ENCODE measurements around the gene GNAO1.

DNA sequence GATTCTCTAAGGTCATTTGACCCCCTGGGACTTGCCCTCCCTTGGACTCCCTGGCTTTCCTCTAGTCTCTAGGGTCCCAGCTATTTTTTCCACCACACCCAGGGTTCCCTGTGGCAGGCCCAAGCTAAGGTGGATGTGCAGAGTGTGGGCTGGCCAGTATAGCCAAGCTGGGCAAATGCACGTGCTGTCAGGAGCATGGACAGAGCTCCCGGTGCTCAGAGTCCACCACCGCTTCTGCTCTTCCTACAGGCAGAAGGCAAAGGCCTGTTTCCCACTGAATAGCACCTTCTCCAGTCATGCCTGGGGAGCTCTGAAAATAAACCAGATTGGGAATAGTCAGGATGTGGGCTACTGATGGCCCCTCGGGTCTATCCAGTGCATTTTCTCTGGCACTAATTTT is 53.3 kb downstream of the GNAO1 start:
- TF ChIP-seq, protein P1, sequence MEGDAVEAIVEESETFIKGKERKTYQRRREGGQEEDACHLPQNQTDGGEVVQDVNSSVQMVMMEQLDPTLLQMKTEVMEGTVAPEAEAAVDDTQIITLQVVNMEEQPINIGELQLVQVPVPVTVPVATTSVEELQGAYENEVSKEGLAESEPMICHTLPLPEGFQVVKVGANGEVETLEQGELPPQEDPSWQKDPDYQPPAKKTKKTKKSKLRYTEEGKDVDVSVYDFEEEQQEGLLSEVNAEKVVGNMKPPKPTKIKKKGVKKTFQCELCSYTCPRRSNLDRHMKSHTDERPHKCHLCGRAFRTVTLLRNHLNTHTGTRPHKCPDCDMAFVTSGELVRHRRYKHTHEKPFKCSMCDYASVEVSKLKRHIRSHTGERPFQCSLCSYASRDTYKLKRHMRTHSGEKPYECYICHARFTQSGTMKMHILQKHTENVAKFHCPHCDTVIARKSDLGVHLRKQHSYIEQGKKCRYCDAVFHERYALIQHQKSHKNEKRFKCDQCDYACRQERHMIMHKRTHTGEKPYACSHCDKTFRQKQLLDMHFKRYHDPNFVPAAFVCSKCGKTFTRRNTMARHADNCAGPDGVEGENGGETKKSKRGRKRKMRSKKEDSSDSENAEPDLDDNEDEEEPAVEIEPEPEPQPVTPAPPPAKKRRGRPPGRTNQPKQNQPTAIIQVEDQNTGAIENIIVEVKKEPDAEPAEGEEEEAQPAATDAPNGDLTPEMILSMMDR (IDR thresholded peaks at IDR 0.05): no peak
- no peak for TF ChIP-seq EP300 (IDR thresholded peaks at IDR 0.05)
